NCI-H2227 treated with DMSO at 0.1 percent for 48 hours (cell line): ENCODE results near the gene E4F1.

ENCODE experiments used
- DNase-seq: peaks from one replicate; lab custom pipeline; 2025; lab: John Stamatoyannopoulos, UW

Gene E4F1

GRCh38 chr16:2223221-2223941 is at the start of gene E4F1:
TSS of gene E4F1 (plus strand) at chr16:2223591. CDS start at chr16:2223614, 23 bp downstream.
- DNase-seq, result peak; percentile 99

- no peak for DNase-seq
These were observed 49.5 kb upstream of the E4F1 start for GRCh38 chr16:2173916-2174315.

- DNase-seq, result peak; percentile 86
These were observed 48.8 kb upstream of the E4F1 start for GRCh38 chr16:2174396-2175131.

- DNase-seq, result no peak
These were observed 47.9 kb upstream of the E4F1 start for GRCh38 chr16:2175454-2175853.

- no peak for DNase-seq
These were observed 47.3 kb upstream of the E4F1 start for GRCh38 chr16:2176047-2176446.

- no peak for DNase-seq
These were observed 46.3 kb upstream of the E4F1 start for GRCh38 chr16:2177101-2177500.

- no peak for DNase-seq
These were observed 45.8 kb upstream of the E4F1 start for GRCh38 chr16:2177561-2177960.

- DNase-seq, result no peak
These were observed 44.9 kb upstream of the E4F1 start for GRCh38 chr16:2178321-2179106.

- no peak for DNase-seq
These were observed 44.3 kb upstream of the E4F1 start for GRCh38 chr16:2179107-2179501.

GRCh38 chr16:2179576-2179975 is 43.8 kb upstream of the E4F1 start:
- DNase-seq, result no peak

GRCh38 chr16:2180461-2180860 is 42.9 kb upstream of the E4F1 start:
- DNase-seq, result no peak

GRCh38 chr16:2180962-2181923 is 42.1 kb upstream of the E4F1 start:
- no peak for DNase-seq

- DNase-seq, result no peak
These were observed 41.4 kb upstream of the E4F1 start for GRCh38 chr16:2181952-2182351.

- DNase-seq, result no peak
These were observed 39.7 kb upstream of the E4F1 start for GRCh38 chr16:2183671-2184070.

- DNase-seq, result no peak
These were observed 39.0 kb upstream of the E4F1 start for GRCh38 chr16:2184346-2184745.

GRCh38 chr16:2184962-2185361 is 38.4 kb upstream of the E4F1 start:
- DNase-seq, result no peak

GRCh38 chr16:2186064-2186463 is 37.3 kb upstream of the E4F1 start:
- DNase-seq, result no peak

- DNase-seq, result no peak
These were observed 36.9 kb upstream of the E4F1 start for GRCh38 chr16:2186505-2186904.

GRCh38 chr16:2187212-2187611 is 36.2 kb upstream of the E4F1 start:
- DNase-seq, result no peak

- DNase-seq, result no peak
These were observed 35.0 kb upstream of the E4F1 start for GRCh38 chr16:2188395-2188794.

GRCh38 chr16:2189252-2189893 is 34.0 kb upstream of the E4F1 start:
- no peak for DNase-seq
